NCI-H2227 (cell line): Measurements from ENCODE around the gene AHRR.

ENCODE experiments used
- DNase-seq: peaks from one replicate; lab custom pipeline; 2025; ENCODE audit not compliant: unreplicated experiment; lab: John Stamatoyannopoulos, UW

AHRR gene

DNA sequence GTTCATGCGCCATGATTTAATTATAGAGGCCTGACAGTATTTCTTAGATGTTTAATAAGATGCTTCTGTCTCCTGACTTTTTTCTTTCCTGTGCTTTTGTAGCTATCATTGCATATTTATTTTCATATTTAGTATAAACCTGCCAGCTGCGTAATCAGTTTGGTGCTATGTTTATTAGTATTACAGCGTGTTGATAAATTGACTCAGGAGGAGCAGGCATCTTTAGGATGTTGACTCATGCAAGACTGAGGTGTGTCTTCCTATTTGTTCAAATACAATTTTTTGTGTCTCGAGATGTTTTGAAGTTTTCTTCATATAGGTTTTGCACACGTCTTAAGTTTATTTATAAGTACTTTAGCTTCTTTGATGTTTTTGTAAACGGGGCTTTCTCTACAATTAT lies 85.5 kb downstream of the AHRR start:
- DNase-seq, result no peak

DNA sequence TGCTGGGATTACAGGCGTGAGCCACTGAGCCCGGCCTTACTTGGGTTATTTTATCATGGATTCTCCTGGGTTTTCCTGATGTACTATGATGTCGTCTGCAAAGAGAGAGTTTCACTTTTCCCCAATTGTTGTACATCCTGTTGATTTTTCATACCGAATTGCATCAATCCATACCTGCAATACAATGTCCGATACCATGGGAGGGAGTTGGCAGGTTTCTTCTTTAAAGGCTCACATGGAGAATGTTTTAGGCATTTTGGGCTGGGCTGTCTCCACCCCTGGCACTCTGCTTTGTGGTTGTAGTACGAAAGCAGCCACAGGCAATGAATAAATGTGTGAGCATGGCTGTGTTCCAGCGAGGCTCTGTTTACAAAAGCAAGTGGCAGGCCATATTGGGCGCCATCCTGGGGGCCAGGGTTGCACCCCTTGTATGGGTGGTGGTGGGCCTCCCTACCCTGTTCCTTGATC lies 86.3 kb downstream of the AHRR start:
- no peak for DNase-seq

DNA sequence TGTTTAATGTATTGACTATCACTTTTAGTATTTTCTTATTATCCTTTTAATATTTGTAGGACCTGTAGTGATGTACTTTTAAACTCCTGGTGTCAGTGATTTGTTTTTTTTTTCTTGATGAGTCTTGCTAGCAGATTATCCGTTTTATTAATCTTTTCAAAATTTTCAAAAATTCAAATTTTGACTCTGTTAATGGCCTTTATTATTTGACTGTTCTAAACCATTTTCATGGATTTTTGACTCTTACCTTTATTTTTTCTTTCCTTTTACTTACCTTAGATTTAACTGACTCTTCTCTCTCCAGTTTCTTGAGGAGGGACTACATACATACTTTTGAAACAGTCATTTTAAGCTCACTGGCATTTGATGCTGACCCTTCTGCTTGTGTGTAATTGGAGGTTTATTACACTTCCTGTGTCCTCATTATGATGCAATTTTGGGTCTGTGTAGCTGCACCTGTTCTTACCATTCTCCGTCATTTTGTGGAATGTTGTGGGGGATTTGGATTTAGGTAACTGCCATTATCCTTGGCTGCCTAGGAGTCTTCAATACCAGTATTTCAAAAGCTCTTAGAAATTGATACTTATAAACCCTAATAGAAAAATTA lies 89.5 kb downstream of the AHRR start:
- DNase-seq, result no peak

DNA sequence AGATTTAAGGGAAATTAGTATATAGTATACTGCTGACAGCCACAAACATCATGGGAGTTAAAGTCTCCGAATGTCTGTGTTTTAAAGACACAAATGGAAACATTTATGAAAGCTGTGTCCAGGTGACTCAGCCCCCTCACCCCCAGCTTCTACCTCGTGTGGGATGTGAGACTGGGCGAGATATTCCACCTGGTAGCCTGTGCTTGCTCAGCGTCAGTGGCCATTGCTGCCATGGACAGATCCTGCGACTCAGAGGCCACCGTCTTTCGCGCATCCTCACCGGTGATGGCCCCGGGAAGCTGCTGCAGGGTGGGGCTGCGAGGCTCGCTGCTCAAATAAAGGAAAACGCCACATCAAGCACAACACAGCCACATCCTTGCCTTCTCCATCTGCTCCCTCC lies 90.2 kb downstream of the AHRR start:
- DNase-seq, result peak; percentile 52

DNA sequence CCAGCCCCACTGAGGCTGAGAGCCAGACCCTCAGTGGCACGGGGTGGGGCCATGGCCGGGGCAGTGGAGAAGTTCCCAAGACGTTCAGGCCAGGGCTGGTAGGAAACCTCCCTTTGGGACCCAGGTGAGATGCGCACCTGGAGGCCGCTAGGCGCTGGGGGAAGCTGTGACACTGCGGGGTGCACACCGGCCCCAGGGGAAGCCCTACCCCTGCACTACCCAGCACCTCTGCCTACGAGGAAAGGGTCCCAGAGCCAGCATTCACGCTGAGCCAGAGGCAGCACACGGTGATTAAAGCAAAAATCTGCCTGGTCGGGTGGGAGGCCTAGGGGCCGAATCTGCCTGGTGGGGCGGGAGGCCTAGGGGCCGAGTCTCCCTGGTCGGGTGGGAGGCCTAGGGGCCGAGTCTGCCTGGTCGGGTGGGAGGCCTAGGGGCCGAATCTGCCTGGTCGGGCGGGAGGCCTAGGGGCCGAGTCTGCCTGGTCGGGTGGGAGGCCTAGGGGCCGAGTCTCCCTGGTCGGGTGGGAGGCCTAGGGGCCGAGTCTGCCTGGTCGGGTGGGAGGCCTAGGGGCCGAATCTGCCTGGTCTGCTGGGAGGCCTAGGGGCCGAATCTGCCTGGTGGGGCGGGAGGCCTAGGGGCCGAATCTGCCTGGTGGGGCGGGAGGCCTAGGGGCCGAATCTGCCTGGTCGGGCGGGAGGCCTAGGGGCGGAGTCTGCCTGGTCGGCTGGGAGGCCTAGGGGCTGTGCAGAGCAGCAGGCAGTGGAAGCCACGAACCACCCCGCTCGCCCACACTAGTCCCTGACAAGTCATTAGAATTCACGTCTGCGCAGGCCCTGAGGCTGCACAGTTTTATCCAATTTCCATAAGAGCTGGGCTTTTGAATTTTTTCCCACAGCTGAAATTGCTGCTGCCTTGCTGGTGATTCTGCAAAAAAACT lies 93.7 kb downstream of the AHRR start:
- peak; percentile 61 for DNase-seq

DNA sequence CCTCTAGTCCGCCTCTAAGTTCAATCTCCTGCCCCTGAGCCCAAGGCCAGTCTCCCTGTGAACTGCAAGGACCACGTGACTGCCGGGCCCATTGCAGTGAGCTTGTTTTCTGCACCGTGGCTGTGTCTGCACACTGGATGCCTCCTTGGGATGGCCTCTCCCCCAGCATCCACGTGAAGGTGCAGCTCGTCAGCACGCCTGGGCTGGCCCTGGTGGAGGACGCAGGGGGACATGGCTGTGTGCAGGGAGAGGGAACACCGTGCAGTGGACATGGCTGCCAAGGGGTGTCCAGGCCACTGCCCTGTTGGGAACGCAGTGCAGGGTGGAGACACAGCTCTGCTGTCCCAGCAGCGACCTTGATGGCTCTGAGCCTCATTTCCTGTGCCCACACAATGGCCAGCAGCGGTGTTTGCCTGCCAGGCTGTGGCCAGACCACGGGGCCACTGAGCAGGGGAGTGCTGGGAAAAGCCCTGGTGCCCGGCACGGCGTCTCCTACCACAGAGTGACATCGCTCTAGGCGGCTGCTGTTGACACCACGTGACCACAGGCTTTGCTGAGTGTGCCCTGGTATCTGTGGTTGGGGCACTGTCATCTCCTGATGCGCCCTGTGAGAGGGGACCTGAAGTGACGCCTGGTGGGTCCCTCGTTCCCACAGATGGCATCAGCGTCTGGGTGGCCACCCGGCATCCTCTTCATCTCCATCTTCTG lies 94.6 kb downstream of the AHRR start:
- DNase-seq, result no peak

DNA sequence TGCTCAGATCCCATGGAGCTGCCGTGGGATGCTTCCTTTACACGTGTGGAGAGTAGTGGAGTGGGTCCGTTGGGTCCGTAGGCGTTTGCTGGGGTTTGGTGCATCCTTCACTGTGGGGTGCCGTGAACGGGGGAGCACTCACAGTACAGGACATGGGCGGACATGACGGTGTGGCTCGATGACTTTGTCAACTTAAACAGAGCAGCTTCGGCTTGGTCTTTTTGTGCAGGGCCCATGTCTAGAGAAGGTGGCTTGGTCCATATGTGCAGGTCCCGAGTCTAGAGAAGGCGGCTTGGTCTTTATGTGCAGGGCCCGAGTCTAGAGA lies 95.1 kb downstream of the AHRR start:
- no peak for DNase-seq

DNA sequence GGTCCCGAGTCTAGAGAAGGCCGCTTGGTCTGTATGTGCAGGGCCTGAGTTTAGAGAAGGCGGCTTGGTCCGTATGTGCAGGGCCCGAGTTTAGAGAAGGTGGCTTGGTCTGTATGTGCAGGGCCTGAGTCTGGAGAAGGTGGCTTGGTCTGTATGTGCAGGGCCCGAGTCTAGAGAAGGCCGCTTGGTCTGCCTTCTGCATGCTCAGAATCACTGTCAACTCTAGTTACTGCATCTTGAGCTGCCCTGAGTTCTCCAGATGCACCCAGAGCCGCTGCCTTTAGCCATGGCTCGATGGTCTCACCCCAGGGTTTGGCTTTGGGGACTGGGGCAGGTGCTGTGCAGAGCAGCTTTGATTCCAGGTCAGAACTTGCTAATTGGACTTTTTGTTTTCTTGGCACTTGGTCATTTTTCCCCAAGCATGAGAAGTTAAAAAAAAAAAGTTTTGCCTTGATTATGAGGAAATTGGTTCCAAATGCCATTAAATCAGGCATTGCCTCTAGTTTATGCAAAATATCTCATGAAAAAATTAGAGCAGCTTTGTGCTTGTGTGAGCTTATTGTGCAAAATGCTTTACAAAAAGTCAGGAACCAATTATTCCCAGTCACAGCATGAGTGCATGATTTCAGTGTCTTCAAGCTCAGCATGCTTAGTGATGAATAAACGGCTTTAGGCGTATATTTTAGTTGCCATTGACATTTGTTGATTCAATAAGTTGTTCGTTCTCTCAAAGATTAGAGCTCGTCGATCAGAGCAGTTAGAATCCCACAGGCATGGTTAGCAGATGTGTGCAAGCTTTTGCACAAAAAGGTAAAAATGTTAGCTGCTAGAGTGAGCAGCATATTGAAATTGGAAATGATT lies 96.0 kb downstream of the AHRR start:
- DNase-seq, result no peak

DNA sequence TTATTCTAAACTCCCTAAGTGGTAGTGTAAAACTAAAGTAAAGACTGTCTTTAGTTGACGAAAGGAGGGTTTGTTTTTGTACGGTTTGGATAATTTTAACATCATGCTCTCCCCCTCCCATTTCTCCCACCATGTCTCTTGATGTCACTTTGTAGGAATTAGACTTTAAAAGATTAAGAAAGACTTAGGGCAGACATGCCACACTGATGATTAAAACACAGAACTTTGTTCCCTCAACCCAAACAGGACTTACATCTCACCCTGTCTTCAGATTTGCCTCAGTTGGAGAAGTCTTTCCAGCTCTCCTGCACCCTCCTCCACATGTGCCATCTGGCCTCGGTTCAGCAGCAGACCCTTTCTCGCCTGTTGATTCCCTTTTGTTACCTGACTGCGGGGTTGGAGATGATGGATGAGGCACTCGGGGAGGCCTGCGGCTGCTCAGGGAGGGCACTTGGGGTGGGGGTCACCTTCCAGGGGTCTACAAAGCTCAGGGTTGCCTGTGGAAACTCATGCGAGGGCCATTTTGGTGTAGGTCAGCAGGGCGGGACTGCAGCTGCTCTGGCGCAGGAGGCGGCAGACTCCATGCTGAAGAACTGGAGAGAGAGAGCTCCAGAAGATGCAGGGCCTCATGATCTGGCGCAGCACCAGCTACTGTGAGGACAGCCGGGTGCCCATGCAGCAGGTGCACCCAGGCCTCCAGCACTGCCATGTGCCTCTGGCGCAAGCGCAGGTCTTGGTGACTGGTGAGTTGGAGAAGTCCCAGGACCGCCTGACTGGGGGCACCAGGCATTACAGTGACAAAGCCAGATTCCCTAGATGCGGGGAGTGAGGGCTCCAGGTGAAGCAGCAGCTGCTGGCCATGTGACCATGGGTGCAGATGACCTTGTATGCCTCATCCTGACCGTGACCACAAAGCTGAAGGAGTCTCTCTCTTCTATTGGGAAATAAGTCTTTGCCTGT lies 96.9 kb downstream of the AHRR start:
- DNase-seq, result no peak

DNA sequence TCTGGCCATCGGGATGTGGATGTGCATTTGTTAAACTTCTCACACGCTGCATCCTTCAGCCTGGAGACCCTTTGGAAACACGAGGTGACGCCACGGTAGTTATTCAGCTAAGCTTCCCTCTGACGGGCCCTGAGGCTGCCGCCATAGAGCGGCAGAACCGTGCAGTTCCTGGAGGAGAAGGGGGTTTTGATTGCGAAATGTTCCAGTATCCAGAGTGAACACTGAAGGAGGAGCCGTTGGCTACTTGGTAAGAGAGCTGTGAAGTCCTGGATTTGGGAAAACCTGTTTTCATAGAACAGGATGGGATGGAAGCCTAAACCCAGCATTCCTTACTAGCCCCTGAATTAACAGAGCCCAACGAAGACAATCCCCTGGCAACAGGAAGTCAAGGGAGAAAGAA lies 98.5 kb downstream of the AHRR start:
- DNase-seq, result no peak

DNA sequence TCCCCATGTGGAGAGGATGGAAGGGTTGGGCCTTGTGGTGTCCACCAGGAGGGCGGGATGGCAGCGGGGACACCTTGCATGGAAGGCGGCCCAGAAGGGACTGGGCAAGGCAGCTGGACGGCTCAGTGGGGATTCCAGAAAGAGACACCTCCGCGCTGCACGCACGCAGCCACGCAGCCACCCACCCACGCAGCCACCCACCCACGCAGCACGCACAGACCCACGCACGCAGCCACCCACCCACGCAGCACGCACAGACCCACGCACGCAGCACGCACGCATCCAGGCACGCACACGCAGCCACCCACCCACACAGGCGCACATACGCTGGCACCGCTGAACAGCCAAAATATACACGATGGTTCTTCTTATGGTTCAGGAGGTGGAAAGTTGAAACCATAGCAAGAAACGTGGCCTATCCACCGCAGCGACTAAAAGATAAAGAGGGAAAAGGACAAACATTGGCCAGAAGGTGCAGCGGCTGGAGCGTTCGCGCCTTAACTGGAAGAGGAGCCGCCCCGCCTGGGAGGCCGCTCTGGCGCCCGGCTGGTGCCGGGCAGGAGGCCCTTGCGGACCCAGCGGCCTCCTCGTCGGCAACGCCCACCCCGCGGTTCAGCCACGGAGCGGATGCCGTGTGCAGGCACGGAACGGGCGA lies 99.2 kb downstream of the AHRR start:
- no peak for DNase-seq

DNA sequence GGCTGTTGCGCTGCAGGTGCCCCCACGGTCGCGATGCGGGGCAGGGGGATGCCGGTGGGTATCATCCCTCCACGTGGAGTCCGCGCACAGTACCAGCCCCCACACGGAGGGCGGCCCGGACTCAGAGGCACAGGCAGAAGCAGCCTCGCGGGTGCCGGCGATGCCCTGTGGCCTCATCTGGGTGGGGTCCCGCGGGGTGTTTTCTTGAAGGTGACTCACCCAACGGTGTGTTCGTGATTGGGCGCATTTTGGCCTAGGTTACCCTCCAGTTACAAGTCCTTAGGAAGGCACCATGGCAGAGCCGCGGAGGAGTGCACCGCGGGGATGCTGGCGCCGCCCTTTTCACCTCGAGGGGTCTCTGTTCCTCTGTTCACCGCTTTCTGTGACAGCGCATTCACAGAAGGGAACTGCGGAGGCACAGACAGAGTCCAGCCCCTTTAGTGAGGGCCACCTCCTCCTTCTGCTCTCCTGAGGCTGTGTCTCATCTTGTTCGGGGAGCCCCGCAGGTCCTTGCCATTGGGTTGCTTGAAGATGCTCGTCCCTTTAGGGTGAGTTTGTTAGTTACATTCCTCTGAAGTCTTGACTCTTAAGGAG lies 99.9 kb downstream of the AHRR start:
- no peak for DNase-seq

DNA sequence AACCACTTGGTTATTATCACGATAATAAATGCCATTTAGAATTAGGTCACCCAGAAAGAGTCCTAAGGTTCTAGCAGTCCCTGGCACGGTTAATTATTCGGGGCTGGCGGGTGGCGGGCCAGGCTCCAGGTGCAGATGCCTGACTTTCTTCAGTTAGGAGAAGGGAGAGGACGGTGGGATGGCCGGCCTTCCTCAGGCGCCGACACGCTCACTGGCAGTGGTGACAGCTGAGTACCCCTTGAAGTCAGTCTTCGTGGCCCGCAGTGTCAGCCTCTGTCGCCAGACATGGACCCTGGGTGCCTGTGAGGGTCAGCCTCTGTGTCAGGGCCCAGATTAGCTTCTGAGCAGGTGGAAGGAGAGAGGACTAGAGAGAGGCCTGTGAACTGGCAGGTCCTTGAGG lies 100.4 kb downstream of the AHRR start:
- no peak for DNase-seq

DNA sequence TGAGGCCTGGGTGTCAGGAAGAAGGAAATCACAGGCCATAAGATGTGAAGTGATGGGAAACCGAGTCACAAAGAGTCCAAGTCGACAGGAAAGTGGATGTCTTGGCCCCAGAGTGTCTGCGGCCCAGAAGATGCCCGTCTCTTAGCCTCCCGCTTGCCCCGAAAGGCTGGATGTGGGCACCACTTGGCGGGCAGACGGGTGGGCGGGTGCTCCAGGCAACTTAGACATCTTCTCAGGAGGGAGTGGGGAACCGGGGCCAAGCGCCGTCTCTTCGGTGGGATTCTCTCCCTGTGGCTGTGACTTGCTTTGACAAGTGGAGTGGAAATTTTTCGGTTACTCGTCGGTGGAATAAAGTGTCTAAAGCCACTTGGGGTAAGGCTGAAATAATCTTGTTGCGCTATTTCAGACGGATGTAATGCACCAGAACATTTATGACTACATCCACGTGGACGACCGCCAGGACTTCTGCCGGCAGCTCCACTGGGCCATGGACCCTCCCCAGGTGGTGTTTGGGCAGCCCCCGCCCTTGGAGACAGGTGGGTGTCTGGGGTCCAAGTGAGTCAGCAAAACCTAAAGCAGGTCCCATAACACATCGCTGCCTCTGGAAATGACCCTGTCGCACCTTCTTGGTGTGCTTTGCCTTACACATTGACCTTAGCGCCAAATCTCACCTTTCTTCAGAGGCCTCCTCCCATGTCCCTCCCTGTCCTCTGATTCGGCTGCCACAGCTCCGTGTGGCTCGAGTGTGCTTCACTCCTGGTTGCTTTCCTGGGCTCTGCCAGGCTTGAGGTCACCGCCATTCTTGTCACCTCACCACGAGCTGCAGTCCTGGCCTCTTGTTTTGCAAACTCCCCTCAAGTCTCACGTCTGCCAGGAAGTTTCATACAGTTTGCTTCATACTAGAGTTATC lies 101.1 kb downstream of the AHRR start:
- DNase-seq, result no peak

DNA sequence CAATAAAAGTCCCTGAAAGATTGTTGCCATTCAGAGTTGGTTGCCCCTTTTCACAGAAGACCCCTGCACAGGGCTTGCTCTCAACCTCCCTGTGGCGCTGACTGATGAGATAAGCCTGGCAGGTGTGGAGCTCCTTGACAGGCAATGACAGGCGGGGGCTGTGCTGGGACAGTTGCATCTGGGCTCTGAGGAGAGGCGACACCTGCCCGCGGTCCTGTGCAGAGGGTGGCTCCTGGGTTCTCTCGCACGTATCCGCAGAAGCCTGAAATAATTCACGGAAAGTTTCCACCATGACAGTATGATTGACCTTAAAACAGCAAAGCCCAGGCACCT lies 101.7 kb downstream of the AHRR start:
- no peak for DNase-seq

DNA sequence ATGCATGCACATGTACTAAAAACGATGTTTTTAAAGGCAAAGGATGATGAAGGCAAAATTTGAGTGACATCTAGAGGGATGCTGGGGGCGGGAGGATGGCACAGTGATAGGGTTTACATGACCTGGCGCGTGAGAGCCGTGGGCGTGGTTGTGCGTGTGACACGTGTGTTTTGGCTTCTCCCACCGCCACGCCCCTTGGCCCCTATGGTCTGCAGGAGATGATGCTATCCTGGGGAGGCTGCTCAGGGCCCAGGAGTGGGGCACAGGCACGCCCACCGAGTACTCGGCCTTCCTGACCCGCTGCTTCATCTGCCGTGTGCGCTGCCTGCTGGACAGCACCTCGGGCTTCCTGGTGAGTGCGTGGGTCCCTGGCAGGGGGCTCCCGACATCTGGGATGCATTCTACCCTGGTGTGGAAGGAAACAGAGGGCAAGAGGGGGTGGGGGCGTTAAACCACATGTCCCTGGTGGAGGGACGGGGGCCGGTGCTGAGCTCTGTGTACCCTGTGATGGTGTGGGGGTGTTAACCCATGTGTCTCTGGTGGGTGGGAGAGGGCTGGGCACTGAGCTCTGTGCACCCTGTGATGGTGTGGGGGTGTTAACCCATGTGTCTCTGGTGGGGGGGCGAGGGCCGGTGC lies 102.2 kb downstream of the AHRR start:
- DNase-seq, result no peak

DNA sequence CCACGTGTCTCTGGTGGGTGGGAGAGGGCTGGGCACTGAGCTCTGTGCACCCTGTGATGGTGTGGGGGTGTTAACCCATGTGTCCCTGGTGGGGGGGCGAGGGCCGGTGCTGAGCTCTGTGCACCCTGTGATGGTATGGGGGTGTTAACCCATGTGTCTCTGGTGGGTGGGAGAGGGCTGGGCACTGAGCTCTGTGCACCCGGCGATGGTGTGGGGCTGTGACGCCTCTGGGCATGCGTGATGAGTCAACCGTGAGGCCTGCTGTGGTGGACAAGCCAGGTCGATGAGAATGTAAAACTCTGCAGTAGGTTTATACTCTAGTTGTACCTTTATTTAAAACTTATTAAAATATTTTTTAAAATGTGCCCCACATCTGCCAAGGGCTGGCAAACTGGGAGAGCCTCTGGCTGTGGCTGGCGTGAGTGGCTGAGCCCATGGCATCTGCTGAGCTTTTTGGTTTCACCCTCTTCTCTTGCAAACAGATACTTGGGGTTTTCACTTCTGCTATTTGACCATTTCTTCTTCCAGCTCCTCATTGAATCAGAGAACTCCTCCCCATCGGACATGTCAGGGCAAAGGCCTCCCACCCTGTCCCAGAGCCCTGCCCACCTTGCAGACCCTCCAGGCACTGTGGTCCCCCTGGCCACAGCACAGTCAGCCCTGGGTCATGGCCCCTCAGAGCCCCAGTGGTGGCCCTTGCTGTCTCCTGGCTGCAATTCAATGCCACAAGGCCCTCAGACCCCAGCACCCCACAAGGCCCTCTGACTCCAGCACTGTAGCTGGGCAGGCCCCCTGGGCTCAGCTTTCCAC lies 103.0 kb downstream of the AHRR start:
- DNase-seq, result no peak
